Left hindlimb (tissue), 1 donor: ENCODE results near the gene KIFC3.
"Not testable (repeated sequence)": the region's sequence is repeated elsewhere in the genome, so short reads cannot be mapped to it uniquely, and the experiment has no call there.

Source experiments
- DNase-seq: peaks from one replicate; pipeline ENCODE4 v3.0.0-alpha.2; 2018

Gene KIFC3

GRCh38 chr16:57734308-57734924, 67.9 kb downstream of the KIFC3 start:
- DNase-seq, result no peak

DNA sequence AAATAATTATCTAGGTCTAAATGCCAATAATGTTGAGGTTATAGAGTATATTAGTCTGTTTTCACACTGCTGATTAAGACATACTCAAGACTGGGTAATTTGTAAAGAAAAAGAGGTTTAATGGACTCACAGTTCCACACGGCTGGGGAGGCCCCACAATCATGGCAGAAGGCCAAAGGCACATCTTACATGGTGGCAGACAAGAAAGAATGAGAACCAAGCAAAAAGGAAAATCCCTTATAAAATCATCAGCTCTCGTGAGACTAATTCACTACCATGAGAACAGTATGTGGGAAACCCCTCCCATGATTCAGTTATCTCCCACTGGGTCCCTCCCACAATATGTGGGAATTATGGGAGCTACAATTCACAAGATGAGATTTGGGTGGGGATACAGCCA, 69.6 kb downstream of the KIFC3 start:
- no peak for DNase-seq

DNA sequence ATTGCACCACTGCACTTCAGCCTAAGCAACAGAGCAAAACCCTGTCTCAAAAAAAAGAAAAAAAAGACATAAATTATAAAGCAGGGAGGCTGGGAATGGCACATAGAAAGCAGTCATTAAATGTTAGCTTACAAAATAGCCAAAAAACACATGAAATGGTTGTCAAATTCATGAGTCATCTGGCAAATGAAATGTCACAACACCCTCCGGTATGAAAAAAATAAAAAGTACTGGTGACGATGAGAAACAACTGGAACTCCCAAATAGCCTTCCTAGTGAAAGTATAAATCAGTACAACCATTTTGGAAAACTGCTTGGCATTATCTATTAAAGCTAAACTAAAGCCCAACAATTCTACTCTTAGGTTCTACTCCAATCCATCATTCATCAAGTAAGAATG, 70.3 kb downstream of the KIFC3 start:
- no peak for DNase-seq

GRCh38 chr16:57730771-57731730, 71.2 kb downstream of the KIFC3 start:
- no peak for DNase-seq

- not testable (repeated sequence) for DNase-seq
Measured at GRCh38 chr16:57729852-57730251, 72.4 kb downstream of the KIFC3 start.

DNA sequence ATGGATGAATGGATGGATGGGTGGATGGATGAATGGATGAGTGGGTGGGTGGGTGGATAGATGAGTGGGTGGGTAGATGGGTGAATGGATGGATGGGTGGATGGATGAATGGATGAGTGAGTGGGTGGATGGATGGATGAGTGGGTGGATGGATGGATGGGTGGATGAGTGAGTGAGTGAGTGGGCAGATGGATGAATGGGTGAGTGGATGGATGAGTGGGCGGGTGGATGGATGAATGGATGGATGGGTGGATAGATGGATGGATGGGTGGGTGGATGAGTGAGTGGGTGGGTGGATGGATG, 73.2 kb downstream of the KIFC3 start:
- no peak for DNase-seq

DNA sequence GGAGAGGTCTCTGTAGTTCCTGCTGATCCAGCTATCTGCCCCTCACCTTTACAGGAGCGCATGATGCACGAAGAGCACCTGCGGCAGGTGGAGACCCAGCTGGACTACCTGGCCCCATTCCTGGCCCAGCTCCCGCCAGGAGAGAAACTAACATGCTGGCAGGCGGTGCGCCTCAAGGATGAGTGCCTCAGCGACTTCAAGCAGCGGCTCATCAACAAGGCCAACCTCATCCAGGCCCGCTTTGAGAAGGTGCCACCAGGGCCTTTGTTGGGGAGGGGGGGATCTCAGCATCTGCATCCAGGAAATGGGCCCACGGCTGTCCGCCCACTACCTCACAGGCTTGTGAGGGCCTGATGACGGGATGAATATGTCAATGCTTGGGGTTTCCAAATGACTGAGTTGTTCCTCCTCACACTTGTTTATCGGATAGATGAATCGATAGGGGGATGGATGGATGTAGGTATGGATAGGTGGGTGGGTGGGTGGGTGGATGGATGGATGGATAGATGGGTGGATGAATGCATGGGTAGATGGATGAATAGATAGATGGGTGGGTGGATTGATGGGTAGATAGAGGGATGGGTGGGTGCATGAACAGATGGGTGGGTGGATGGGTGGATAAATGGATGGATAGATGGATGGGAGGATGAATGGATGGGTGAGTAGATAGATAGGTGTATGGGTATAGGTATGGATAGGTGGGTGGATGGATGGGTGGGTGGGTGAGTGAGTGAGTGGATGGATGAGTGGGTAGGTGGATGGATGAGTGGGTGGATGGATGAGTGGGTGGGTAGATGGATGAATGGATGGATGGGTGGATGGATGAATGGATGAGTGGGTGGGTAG, 73.7 kb downstream of the KIFC3 start:
- DNase-seq, result no peak

DNA sequence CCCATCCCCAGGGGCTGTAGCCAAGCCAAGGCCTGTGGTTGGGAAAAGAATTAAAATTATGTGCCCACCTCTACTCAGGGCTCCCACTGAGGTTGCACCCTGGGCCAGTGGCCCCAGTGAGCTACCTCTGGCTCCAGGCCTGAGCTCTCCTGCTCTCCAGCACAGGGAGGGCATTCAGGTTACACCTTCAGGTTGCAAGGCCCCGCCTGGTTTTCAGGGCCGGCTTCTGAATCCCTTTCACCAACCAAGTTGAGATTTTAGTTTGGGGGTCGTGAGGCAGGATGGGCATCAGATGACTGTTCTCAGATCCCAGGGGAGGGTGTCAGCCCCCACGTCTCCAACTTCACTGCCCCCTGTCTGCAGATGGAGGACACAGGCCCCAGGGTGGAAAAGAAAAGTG, 74.7 kb downstream of the KIFC3 start:
- no peak for DNase-seq

DNA sequence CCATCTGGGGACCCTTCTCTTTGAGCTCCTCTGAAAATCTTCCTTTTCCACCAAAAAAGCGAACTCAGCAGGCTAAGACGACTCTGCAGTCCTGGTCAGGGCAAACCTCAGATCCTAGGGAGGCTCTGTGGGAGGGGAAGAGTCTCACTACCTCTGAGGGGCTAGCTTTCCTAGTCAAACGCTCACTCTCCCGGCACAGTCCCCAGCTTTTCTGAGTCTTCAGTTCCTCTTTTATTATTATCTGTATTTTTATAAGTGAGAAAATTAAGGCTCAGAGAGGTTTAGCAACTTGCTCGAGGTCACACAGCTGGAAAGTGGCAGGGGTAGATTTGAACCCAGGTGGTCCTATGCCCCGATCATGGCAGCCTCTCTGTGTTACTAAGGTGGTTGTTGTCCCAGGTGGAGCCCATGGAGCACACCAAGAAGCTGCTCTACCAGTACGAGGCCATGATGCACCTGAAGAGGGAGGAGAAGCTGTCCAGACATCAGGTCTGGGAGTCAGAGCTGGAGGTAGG, 75.8 kb downstream of the KIFC3 start:
- no peak for DNase-seq

DNA sequence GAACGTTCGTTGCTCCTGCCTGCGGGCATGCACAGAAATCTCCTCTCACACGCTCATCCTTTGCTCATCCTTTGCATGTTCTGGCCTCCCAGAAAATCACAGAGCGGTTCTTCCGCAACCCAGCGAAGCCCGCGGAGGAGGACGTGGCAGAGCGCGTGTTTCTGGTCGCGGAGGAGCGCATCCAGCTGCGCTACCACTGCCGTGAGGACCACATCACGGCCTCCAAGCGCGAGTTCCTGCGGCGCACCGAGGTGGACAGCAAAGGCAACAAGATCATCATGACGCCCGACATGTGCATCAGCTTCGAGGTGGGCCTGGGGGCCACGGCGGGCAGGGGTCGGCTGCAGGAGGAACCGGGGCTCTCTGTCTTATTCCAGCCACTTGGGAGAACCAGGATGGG, 76.3 kb downstream of the KIFC3 start:
- no peak for DNase-seq

GRCh38 chr16:57725554-57725953, 76.7 kb downstream of the KIFC3 start:
- DNase-seq, result no peak

GRCh38 chr16:57725151-57725550, 77.1 kb downstream of the KIFC3 start:
- DNase-seq, result no peak

DNA sequence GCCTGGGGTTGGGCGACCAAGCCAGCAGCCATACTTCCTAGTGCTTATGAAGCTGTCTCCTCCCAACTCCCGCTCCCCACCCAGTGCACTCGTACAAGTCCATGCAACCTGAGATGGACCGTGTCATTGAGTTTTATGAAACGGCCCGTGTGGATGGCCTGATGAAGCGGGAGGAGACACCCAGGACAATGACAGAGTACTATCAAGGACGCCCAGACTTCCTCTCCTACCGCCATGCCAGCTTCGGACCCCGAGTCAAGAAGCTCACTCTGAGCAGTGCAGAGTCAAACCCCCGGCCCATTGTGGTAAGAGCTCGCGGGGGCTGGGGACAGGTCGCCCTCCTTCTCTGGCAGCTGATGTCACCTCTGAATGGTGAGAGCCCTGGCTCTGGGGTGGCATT, 77.8 kb downstream of the KIFC3 start:
- DNase-seq, result no peak

GRCh38 chr16:57723170-57723569, 79.1 kb downstream of the KIFC3 start:
- DNase-seq, result no peak

- DNase-seq, result no peak
Measured at GRCh38 chr16:57722651-57723050, 79.6 kb downstream of the KIFC3 start.

GRCh38 chr16:57722210-57722499, 80.1 kb downstream of the KIFC3 start:
- DNase-seq, result no peak

DNA sequence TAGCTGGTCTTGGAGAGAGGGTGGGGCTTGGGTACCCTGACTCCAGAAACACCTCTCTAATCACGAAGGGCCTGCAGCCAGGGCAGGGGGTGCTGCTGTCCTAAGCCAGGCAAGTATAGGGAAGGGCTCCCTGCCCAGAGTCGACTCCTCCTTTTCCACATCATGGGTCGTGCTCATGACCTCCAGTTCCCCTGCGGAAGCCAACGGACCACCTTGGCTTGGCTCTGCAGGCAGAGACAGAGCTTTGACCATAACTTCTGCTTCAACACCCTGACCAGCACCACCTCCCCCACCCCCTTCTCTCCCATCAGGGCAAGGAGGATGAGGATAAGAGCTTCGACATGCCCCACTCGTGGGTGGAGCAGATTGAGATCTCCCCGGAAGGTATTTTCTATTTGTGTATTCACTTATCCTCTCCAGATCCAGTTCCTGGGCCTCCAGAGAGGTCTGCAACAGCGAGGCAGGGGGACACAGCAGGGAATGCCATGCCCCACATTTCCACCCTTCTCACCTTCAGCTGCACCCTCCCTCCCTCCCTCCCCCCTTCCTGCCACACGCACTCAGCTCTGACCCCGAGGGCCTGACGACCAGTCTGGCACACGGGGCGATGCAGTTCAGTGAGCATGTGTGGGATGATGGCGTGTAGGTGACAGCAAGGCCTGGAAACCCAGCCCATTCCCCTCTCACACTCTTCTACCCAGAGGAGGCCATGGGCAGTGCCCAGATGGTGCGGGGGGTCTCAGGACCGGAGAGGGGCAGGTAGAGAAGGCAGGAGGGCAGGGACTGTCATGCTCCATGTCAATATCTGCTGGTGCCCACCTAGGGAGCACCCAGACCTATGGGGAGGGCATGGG, 80.7 kb downstream of the KIFC3 start:
- no peak for DNase-seq

DNA sequence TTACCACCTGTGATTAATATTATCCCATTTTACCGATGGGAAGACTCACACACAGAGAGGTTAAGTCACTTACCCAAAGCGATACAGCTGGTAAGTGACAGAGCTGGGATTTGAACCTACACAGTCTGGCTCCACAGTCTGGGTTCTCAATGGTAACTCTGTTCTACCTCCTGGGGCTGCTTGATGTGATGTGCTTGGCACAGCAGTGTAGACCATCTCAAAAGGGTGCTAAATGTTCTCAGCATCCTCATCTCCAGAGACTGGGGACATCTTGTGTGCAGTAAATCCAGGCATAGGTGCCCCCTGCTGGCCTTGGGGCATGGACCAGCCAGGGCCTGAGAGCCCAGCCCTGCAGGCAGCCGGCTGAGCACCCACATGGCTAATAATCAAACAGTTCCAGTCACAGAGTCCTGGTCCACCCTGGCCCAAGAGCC, 82.1 kb downstream of the KIFC3 start:
- DNase-seq, result no peak

DNA sequence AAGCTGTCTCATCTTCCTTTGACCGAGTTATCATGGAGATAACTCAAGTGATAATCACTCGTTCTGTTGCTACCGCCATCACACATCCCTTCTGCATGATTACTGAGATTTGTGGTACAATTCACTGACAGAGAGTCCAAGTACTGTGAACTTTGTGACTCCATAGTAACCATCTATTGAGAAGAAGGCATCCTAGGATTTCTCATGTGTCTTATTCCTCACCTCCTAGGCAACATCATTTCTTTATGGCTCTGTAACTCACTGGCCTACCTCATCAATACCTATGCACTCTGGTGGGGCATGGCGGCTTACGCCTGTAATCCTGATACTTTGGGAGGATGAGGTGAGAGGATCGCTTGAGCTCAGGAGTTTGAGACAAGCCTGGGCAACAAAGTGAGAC, 88.2 kb downstream of the KIFC3 start:
- no peak for DNase-seq

DNA sequence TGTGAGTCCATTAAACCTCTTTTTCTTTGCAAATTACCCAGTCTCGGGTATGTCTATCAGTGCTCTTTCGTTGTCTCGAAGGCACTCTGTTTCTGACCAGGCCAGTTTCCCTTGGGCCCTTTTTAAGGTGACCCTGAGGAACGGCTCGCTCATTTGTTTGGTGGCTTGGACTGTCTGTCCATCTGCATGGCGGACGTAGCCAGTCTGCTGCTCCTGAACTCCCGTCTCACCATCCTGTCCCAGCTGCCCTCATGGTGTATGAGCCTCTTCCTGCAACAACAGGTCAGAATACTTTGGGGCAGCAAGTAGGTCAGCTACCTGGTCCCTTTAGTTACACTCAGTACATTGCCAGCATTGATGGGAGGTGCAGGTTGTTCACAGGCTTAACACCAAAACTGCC, 88.7 kb downstream of the KIFC3 start:
- DNase-seq, result no peak

DNA sequence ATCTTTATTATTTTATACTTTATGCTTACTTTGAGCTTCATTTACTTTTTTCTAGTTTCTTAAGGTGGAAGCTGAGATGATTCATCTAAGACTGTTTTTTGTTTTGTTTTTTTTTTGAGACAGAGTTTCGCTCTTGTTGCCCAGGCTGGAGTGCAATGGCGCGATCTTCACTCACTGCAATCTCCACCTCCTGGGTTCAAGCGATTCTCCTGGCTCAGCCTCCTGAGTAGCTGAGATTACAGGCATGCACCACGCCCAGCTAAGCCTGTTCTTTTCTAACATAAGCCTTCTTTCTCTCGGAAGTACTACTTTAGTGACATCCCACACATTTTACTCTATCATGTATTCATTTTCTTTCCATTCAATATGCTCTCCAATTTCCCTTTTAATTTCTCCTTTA, 89.7 kb downstream of the KIFC3 start:
- not testable (repeated sequence) for DNase-seq

DNA sequence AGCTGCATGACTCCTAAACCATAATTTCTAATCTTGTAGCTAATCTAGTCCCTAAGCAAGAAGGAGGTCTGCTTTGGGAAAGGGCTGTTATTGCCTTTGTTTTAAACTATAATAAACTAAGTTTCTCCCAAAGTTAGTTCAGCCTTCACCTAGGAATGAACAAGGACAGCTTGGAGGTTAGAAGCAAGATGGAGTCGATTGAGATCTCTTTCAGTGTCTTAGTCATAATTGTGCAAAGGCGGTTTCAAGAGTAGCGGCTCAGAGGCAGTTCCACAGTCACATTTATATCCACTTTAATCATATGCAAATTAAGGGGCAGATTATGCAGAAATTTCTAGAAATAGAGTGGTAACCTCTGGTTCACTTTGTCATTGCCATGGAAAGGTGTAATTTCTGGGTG, 90.3 kb downstream of the KIFC3 start:
- DNase-seq, result no peak

DNA sequence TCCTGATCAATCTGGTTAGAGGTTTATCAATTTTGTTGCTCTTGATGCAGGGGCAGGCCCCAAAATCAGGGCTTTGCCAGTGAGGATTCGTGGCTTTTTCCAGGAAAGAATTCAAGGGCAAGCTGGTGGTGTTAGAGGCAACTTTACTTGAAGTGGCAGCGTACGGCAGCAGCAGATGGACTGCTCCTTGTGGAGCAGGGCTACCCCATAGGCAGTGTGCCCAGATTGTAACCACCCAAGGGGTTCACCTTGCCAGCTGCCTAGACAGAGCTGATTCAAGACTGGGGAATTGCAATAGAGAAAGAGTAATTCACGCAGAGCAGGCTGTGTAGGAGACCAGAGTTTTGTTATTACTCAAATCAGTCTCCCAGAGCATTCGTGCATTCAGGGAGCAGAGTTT, 90.9 kb downstream of the KIFC3 start:
- DNase-seq, result no peak
